Activated CD8-positive, alpha-beta memory T cell treated with anti-CD3 and anti-CD28 coated beads, Interleukin-2, amount 50 U/mL, for 24 hours (primary cell): Measurements from ENCODE around the gene TLR1.
"Not testable (repeated sequence)": the region's sequence is repeated elsewhere in the genome, so short reads cannot be mapped to it uniquely, and the experiment has no call there.

Source experiments
- DNase-seq: peaks from one replicate; pipeline ENCODE4 v3.0.0-alpha.2; 2020; ENCODE audit errors: extremely low read depth

Gene TLR1

GRCh38 chr4:38807462-38807861, 2.9 kb upstream of the TLR1 start:
- DNase-seq: not testable (repeated sequence)

- DNase-seq: not testable (repeated sequence)
These were observed 1.7 kb upstream of the TLR1 start for GRCh38 chr4:38806251-38806650.

- no peak for DNase-seq
These were observed 1.0 kb upstream of the TLR1 start for GRCh38 chr4:38805530-38806145.

GRCh38 chr4:38803833-38804653, 548 bp downstream of the TLR1 start:
- no peak for DNase-seq

DNA sequence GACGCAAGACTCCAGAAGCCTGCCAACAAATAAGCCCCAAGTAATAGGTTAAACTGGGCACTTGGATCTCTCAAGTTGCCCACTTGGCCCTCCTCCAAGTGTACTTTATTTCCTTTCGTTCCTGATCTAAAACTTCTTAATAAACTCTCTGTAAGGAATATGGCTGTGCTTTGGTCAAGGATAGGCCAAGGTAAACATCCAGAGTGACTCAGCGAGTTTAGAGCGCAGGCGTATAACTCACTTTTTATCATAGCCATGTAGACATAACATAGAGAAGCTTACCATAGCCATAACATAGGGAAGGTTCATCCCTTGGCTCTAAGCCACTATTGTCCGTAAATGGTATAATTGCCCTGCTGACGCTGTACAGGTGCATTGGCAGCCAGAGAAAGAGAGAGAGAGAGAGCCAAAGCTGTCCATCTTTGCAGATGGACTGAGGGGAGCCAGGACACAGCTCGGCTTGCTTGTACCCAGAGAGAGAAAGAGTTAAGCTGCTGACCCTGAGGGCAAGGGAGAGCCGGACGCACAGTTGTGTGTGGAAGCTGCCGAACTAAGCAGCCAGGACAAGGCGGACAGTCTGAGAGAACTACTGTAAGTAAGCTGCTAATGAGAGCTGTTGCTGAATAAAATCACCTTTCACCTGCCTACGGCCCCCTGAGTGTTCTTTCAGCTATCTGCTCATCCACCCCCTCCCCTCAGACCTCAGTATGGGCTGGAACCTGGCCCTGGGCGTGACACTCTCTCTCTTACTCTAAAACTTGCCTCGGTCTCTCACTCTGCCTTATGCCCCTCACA, 1.8 kb downstream of the TLR1 start:
- no peak for DNase-seq

DNA sequence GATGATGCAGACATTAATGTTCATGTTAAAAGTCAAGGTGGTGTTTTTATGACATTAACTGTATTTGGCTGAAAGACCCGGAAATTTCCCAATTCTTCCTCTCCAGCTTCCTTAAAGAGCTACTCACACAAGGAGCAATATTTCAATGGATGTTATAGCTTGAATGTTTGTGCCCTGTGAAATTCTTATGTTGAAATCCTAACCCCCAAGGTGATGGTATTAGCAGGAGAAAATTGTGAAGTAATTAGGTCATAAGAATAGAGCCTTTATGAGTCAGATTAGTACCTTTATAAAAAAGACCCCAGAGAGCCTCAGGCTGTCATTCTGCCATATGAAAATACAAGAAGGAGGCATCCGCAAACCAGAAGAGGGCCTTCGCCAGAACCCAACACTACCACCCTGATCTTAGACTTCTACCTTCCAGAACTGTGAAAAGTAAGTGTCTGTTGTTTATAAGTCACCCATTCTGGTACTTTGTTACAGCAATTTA, 3.6 kb downstream of the TLR1 start:
- DNase-seq: no peak

DNA sequence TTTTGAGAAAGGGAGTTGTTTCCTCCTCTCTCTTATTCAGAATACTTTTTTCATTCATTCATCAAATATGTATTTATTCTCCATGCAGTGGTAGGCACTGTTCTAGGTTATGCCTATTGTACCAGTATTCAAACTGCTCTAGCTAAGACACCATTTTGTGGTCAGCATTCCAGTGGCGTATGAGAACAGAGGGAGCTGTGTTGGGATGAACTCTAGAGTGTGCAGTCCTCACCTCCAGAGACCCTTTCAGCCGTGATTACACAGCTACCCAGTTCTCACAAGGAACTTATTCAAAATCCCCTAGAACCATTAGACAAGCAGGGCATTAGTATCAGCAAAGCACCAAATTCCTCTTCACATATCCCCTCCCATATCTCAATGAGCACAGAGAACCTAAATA, 4.2 kb downstream of the TLR1 start:
- DNase-seq: no peak

- DNase-seq: no peak
These were observed 9.5 kb downstream of the TLR1 start for GRCh38 chr4:38795087-38795486.

DNA sequence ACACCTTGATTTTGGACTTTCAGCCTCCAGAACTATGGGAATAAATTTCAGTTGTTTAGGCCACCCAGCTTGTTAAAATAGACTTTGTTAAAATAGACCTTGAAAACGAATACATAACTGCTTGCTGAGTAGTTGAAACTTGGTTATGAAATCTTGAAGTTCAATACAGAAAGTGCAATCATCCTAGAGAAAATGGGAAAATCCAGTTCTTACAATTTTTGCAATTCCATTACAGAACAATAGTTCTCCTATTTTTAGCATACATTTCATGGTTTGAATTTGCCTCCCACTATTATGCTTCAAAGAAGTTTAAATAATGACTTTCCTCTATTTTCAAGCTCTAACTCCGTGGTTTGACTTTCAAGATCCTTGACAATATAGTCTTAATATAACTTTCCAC, 10.5 kb downstream of the TLR1 start:
- DNase-seq: no peak

GRCh38 chr4:38791010-38791409, 13.6 kb downstream of the TLR1 start:
- no peak for DNase-seq

DNA sequence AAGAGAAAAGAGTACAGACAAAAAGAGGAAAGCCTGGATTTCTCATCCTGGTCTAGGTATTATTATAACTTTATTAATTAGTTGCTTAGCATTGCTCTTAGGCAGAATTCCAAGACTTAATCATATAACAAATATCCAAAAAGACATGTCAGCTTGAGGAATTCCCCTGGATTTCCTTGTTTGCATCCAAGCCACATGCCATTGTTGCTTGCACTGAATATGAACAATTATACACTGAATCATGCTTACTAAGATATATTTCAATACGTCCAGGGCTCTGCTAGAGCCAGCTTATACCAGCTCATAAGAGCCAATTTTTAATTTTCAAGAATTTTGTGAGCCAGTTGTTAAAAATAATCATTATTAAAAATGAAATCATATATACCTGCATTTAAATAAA, 16.3 kb downstream of the TLR1 start:
- no peak for DNase-seq

- no peak for DNase-seq
These were observed 16.9 kb downstream of the TLR1 start for GRCh38 chr4:38787693-38788092.

GRCh38 chr4:38785901-38786402, 18.6 kb downstream of the TLR1 start:
- DNase-seq: no peak

DNA sequence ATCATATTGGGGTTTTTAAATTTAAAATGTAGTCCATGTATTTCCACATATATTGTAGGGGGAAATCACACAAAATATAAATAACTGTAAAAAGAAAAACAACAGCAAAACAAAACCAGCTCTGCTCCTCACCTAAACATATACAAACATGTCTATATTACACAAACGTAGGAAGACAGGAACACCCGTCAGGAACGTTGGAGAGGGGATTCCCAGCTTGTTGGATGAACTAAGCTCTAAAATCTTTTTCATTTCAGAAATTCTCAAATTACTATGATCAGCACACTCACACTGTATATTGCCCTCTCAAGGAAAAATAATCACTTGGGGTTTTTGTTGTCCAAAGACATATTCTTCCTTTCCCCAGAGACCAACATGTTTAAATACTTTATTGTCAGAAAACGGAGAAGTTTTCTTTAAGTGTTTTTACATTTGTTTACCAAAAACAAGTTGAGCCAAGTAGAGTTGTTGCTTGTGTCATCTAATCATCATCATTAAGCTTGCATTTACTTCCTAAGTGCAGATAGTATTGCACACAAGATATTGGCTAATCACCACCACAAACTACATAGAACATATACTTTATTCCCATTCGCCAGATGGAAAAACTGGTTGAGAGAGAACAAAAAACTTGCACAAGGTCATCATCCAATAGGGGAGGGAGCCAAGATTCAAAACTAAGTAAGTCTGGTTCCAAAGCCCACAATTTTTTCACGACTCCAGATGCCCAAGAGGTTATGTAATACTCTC, 19.4 kb downstream of the TLR1 start:
- DNase-seq: no peak

DNA sequence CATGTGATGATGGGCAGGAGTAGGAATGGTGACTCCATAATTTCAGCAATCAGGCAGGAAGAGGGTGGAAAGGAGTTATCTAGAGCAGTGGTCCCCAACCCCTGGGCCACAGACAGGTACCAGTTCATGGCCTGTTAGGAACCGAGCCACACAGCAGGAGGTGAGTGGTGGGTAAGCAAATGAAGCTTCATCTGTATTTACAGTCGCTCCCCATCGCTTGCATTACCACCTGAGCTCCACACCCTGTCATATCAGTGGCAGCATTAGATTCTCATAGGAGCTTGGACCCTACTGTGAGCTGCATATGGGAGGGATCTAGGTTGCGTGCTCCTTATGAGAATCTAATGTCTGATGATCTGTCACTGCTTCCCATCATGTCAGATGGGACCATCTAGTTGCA, 20.4 kb downstream of the TLR1 start:
- no peak for DNase-seq

DNA sequence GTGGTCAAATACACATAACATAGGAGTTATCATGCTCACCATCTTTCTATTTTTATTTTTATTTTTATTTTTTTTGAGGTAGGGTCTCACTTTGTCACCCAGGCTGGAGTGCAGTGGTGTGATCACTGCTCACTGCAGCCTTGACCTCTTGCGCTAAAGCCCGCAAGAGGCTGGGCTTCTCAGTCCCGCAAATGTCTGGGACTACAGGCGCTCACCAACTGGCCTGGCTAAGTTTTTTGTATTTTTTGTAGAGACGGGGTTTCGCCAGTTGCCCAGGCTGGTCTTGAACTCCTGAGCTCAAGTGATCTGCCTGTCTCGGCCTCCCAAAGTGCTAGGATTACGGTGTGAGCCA, 21.5 kb downstream of the TLR1 start:
- DNase-seq: no peak

- DNase-seq: no peak
These were observed 22.0 kb downstream of the TLR1 start, which contains the start of gene TLR10 for GRCh38 chr4:38782452-38783108. TLR10 (minus strand) TSS chr4:38782990; CDS start chr4:38775590, 7,400 bp downstream.

- DNase-seq: no peak
These were observed 22.7 kb downstream of the TLR1 start for GRCh38 chr4:38781854-38782261.

DNA sequence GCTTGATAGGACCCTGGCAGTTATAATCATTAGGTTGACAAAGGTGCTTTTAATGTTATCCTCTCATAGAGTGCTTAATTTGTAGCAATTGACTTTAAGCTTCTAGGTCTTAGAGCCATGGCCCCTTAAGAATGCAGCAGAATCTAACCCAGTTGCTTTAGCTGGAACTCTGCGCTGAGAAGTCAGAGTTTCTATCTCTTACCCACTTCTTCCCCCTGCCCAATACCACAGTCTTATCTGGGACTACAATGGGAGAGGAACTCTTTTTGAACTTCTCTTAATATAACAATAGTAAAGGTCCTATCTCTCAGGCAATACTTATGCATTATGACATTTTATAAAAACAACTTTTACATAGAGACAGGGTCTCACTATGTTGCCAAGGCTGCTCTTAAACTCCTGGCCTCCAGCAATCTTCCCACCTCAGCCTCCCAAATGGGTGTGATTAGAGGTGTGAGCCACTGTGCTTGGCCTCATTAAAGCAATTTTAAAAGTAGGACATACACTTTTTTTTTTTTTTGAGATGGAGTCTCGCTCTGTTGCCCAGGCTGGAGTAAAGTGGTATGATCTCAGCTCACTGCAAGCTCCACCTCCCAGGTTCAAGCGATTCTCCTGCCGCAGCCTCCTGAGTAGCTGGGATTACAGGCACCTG, 23.6 kb downstream of the TLR1 start:
- no peak for DNase-seq

GRCh38 chr4:38779790-38780189, 24.8 kb downstream of the TLR1 start:
- DNase-seq: no peak
